Left renal cortex interstitium (tissue), 4 donors: ENCODE results near the gene SMIM9. TPM values are rescaled to one million over a fixed set of nuclear protein-coding genes. Genes with fewer than 3 reads are reported as not detected.

ENCODE experiments used
- DNase-seq, 4 donors: peaks; one replicate each; pipeline ENCODE4 v3.0.0-alpha.2; 2013; ENCODE audit warnings: low read depth in 4 of 4, low spot score in 2 of 4, missing footprints in 1 of 4
- polyA plus RNA-seq, 4 donors: library from polyadenylated mRNA; unstranded; fragments of 120-200 nt; gene quantifications; one replicate each; pipeline ENCODE4 v1.2.1, GENCODE V29; 2013; ENCODE audit not compliant: insufficient read length in 4 of 4

Gene SMIM9
- polyA plus RNA-seq, 4 donors: not detected

- DNase-seq: no peak
These were observed 48.7 kb downstream of the SMIM9 start for GRCh38 chrX:154785716-154786115.

DNA sequence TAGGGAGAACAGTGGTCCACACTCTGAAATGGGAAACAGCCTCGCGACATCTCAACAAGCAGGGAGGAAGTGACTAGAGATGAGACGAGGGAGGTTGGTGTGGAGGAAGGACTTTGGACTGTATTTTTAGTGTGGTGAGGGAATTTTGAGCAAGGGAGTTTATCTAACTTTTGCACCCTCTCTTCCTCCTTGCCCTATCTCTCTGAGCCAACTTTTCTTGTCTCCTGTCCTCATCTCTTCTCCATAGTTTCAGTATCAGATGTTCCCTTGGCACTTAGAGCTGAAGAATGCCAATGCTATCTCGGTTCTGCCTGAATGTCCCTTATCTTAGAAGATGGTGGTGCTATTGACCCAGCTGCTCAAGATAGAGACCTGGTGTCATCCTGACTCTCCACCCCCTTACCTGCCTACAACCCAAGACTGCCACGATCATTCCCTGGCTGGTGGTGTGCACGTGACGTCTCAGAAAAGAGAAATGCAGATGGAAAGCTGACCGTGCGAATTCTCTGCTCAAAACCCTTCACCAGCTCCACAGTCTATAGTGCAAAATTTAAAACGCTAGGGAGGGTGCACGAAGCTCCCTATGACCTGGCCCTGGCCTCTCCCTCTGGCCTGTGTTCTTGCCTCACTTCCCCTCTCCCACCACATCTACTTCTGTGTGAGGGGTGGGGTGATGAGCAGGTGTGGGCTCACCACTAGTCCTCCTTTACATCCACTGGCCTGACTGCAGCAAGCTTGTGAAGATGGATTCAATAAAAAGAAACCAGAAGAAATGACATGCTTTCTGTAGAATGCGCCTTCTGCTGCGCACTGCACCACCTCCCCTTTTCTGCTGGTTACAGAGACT lies 50.1 kb downstream of the SMIM9 start:
- no peak for DNase-seq

DNA sequence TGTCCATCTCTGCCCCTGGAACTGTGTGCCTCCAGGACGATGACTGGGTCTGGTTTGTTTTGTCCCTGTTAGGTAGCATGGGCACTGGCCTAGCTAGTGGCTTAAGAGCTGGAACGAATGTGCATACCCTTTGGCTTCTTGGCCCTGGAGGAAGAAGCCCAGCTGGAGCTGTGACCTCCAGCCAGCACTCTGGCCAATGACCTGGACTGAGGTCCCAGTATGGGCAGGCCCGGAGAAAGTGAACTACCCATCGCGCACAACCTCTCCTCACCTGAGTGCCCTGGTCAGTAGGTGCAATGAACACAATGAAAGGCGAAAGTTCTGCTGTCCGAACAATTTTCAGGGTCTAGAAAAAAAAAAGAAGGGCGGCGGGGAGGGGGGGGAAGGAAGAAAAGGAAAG lies 53.5 kb downstream of the SMIM9 start:
- DNase-seq: no peak

GRCh38 chrX:154779261-154779660 lies 55.2 kb downstream of the SMIM9 start:
- DNase-seq: no peak

GRCh38 chrX:154776753-154777152 lies 57.7 kb downstream of the SMIM9 start:
- no peak for DNase-seq

DNA sequence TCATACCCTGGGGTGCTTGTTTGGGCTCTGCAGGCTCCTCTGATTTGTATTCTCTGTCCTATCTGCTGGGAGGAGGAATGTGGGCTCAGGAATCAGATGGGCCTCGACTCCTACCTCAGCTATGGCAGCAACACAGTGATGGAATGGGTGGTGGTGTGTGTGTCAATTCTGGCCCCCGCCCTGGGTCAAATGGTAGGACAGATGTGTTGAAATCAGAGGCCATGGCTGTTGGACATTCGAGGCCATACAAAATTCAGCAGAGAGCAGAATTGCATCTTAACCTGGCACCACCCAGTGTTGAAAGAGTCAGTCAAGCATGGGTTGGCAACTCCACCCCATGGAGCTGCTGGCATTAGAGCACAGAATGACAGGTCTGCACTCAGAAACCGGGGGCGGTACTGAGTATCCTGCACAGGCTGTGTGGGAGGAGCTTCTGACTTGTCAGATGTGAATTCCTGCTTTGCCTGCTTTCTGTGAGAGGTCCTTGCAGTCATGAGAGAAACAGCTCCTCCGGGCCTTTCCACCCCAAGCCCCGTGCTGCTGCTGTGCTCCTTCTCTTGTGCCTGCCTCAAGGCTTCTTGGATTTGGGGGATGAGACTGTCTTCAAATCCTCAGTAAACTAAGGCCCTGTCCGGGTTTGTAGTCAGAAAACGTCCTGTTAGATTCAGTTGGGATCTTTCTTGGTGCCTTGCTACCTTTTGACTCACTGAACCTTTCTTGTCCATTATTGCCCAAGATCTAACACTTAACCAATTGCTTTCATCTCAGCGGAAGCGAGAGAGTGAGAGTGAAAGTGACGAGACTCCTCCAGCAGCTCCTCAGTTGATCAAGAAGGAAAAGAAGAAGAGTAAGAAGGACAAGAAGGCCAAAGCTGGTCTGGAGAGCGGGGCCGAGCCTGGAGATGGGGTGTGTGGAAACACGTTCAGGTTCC lies 58.8 kb downstream of the SMIM9 start:
- DNase-seq: no peak

- no peak for DNase-seq
These were observed 59.8 kb downstream of the SMIM9 start for GRCh38 chrX:154774622-154775021.

Other genes starting within 250 kb of the SMIM9 start
- not detected for gene CTAG1A, start 249.5 kb downstream of the SMIM9 start, polyA plus RNA-seq
- not detected for gene CTAG1B, start 215.4 kb downstream of the SMIM9 start, polyA plus RNA-seq
- not detected for gene CTAG2, start 181.1 kb downstream of the SMIM9 start, polyA plus RNA-seq
- gene GAB3, start 83.6 kb downstream of the SMIM9 start, polyA plus RNA-seq: 1 to 10 TPM; 2.0 to 2.4 (median 2.3) TPM
- gene DKC1, start 71.8 kb downstream of the SMIM9 start, polyA plus RNA-seq: 10 to 100 TPM; 50.8 to 69.1 (median 62.2) TPM
- 10 to 100 TPM; 28.4 to 38.3 (median 34.2) TPM for gene MPP1, start 29.2 kb downstream of the SMIM9 start, polyA plus RNA-seq
- gene F8A1, start 51.7 kb upstream of the SMIM9 start, polyA plus RNA-seq: 10 to 100 TPM in 3 of 4 donors, 1 to 10 TPM in 1; 9.0 to 22.9 (median 17.4) TPM
- gene F8, start 188.1 kb upstream of the SMIM9 start, polyA plus RNA-seq: 10 to 100 TPM; 12.0 to 17.4 (median 13.3) TPM
- 100 to 1,000 TPM in 3 of 4 donors, 10 to 100 TPM in 1; 98.1 to 135 (median 109) TPM for gene FUNDC2, start 192.2 kb upstream of the SMIM9 start, polyA plus RNA-seq
- 10 to 100 TPM in 1 of 4 donors, 1 to 10 TPM in 3; 7.2 to 10.0 (median 8.7) TPM for gene CMC4, start 236.5 kb upstream of the SMIM9 start, polyA plus RNA-seq
- gene MTCP1, start 236.5 kb upstream of the SMIM9 start, polyA plus RNA-seq: 10 to 100 TPM; 18.5 to 26.7 (median 22.6) TPM
- gene BRCC3, start 236.8 kb upstream of the SMIM9 start, polyA plus RNA-seq: 10 to 100 TPM; 25.1 to 30.5 (median 27.6) TPM